ENCODE results near the gene MESP1.

Gene MESP1

DNA sequence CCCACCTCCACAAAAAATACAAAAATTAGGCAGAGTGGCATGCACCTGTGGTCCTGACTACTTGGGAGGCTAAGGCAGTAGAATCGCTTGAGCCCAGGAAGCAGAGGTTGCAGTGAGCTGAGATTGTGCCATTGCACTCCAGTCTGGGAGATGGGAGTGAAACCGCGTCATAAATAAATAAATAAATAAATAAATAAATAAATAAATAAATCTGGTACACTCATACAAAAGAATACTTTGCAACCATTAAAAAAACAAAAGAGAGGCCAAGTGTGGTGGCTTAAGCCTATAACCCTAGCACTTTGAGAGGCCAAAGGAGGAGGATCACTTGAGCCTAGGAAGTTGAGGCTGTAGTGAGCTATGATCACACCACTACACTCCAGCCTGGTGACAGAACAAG is 28.0 kb downstream of the MESP1 start:
- DNase-seq (ENCODE audit: low spot score): no peak

- DNase-seq (ENCODE audit: low spot score): no peak
Observed at GRCh38 chr15:89714775-89715174, 36.3 kb downstream of the MESP1 start.

DNA sequence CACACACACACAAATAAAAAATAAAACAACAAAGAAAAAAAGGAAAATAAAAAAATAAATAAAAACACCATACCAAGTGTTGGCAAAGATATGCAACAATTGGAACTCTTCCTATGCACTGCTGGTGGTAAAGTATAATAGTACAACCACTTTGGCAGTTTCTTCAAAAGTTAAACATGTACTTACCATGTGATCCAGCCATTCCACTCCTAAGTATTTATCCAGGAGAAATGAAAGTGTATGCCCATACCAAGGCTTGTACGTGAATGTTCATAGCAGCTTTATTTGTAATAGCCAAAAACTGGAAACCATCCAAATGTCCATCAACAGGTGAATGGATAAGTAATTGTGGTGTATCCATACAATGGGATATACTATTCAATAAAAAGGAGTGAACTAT is 43.5 kb downstream of the MESP1 start:
- DNase-seq (ENCODE audit: low spot score): no peak

DNA sequence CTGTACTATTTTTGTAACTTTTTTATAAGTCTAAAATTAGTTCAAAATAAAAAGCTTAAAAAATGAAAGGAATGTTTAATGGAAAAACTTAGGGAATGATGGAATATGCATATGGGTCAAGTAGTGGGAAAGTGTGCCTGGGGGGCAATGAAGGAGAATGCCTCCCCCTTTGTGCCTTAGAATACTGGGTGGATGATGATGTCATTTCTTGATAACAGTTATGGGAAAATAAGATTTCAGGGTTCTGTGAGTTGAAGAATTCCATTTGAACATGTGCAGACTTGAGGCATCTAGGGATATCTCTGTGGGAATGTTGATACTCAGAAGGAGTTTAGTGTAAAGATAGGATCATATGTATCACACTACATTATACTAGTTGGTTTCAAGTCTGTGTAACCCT is 46.6 kb downstream of the MESP1 start:
- DNase-seq (ENCODE audit: low spot score): no peak

Data from HuH-7 (cell line).